ENCODE results near the gene LSM8. TPM values are rescaled to one million over a fixed set of nuclear protein-coding genes. Genes with fewer than 3 reads are reported as not detected.

The LSM8 gene
- total RNA-seq, 1 donor from 2014 or later = 50.0 TPM

DNA sequence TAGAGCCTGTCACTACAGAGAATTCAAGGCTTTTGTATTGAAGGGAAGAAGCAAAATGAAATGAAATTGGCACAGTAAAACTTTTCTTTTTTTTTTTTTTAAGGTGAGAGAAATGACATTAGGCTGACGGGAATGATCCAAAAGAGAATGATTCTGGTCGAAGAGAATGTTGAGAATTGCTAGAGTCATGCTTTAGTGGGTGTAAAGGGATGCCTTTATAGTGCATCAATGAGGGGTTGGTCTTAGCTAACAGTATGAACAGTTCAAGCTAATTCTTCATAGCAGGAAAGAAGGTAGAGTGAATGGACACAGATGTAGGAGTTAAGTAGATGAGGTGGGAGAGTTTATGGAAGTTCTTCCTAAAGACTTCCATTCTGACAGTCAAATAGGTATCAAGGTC is 32.3 kb upstream of the LSM8 start:
- Mint-ChIP-seq H3K4me3 (no peak overlapping the region), H3K27me3 (ENCODE audit: low read depth) (peaks cover 7% of the 10 kb centered on the region), H3K4me1 (no peaks in the 10 kb centered on the region), H3K9me3 (no peaks in the 10 kb centered on the region), H3K36me3 (ENCODE audit: low read depth) (peaks cover under 1% of the 10 kb centered on the region), H3K27ac (ENCODE audit: unreplicated experiment) (no peak overlapping the region)
- no peak for TF ChIP-seq CTCF (conservative IDR thresholded peaks at IDR 0.05)
- DNase-seq (ENCODE audit: low read depth, low spot score) = no peak

GRCh38 chr7:118152149-118152548 is 31.8 kb upstream of the LSM8 start:
- H3K4me3 Mint-ChIP-seq = no peak overlapping the region
- no peak overlapping the region for H3K27ac Mint-ChIP-seq (ENCODE audit: unreplicated experiment)
- peaks cover 3% of the 10 kb centered on the region for H3K9me3 Mint-ChIP-seq
- peaks cover 5% of the 10 kb centered on the region for H3K36me3 Mint-ChIP-seq (ENCODE audit: low read depth)
- no peak for DNase-seq (ENCODE audit: low read depth, low spot score)
- peaks cover 7% of the 10 kb centered on the region for H3K27me3 Mint-ChIP-seq (ENCODE audit: low read depth)
- H3K4me1 Mint-ChIP-seq = no peaks in the 10 kb centered on the region
- no peak for TF ChIP-seq CTCF (conservative IDR thresholded peaks at IDR 0.05)

DNA sequence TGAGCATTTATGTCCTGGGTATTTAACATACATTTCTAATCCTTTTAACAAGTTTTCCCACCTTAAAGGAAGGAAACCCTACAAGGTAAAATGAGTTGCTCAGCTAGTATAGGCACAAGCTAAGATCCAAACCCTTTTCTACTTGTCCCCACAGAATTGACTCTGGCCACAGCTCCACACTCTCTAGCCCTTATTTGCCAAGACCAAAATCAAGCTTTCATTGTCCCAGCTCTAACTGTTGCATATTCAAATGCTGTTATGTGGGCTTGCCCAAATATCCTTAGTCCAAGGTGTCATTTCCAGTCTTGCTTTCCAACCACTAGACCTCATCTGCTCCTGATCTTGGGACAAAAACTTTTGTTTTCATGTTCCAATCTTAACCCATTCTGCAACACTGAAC is 31.3 kb upstream of the LSM8 start:
- H3K9me3 Mint-ChIP-seq = peaks cover 3% of the 10 kb centered on the region
- TF ChIP-seq CTCF (conservative IDR thresholded peaks at IDR 0.05) = no peak
- no peaks in the 10 kb centered on the region for H3K4me1 Mint-ChIP-seq
- H3K27me3 Mint-ChIP-seq (ENCODE audit: low read depth) = peaks cover 7% of the 10 kb centered on the region
- DNase-seq (ENCODE audit: low read depth, low spot score) = no peak
- no peak overlapping the region for H3K27ac Mint-ChIP-seq (ENCODE audit: unreplicated experiment)
- H3K36me3 Mint-ChIP-seq (ENCODE audit: low read depth) = peaks cover 5% of the 10 kb centered on the region
- no peak overlapping the region for H3K4me3 Mint-ChIP-seq

- no peaks in the 10 kb centered on the region for H3K4me1 Mint-ChIP-seq
- H3K9me3 Mint-ChIP-seq = peaks cover 7% of the 10 kb centered on the region
- H3K4me3 Mint-ChIP-seq = no peak overlapping the region
- peaks cover 8% of the 10 kb centered on the region for H3K36me3 Mint-ChIP-seq (ENCODE audit: low read depth)
- no peak overlapping the region for H3K27ac Mint-ChIP-seq (ENCODE audit: unreplicated experiment)
- peak; percentile 81 for TF ChIP-seq CTCF (conservative IDR thresholded peaks at IDR 0.05)
- peaks cover 7% of the 10 kb centered on the region for H3K27me3 Mint-ChIP-seq (ENCODE audit: low read depth)
- DNase-seq (ENCODE audit: low read depth, low spot score) = no peak
These were observed 30.3 kb upstream of the LSM8 start for GRCh38 chr7:118153551-118154177.

DNA sequence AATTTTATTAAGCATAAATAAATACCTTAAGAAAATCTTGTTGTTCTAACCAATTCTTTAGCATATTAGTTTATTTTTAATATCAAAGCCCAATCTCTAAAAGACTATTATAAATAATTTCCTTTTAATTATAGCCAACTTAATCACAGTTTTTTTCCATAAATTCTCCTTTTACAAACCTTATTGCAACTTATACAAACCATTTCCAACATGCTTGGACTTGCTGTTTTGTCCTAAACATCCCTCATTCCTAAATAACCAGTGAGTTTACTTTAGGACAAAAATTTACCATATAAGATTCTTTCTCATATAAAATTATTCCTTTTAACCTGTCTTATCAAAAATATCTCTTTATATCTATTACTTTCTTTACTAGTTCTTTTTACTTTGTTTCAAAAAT is 25.2 kb upstream of the LSM8 start:
- H3K4me1 Mint-ChIP-seq = no peaks in the 10 kb centered on the region
- peaks cover 7% of the 10 kb centered on the region for H3K27me3 Mint-ChIP-seq (ENCODE audit: low read depth)
- peaks cover 11% of the 10 kb centered on the region for H3K36me3 Mint-ChIP-seq (ENCODE audit: low read depth)
- DNase-seq (ENCODE audit: low read depth, low spot score) = no peak
- H3K27ac Mint-ChIP-seq (ENCODE audit: unreplicated experiment) = no peak overlapping the region
- no peak overlapping the region for H3K4me3 Mint-ChIP-seq
- no peak for TF ChIP-seq CTCF (conservative IDR thresholded peaks at IDR 0.05)
- peaks cover 16% of the 10 kb centered on the region for H3K9me3 Mint-ChIP-seq
